RWPE1 (cell line): ENCODE measurements around the gene ZNF334.
A peak's percentile ranks its signal among the peaks of the same experiment; 100 is the strongest.

Experiments
- CTCF ChIA-PET: fragments of 350-600 bp; sonication (Branson Sonifier 250); formaldehyde crosslinking; extraction: SDS; loops from one replicate; lab custom pipeline; 2021; lab: Yijun Ruan, JAX
- POLR2A ChIA-PET: fragments of 400-600 bp; formaldehyde crosslinking; extraction: SDS; loops from one replicate; lab custom pipeline; 2020; ENCODE audit warnings: antibody characterized with exemption; ENCODE audit not compliant: low non-redundant PET; lab: Yijun Ruan, JAX
- DNase-seq: peaks from one replicate; pipeline ENCODE4 v3.0.0; 2012; ENCODE audit warnings: low spot score
- H3K27ac ChIP-seq: fragments of 450-650 bp; 2 replicates; pipeline ENCODE4 v1.5.1; 2017
- TF ChIP-seq, protein P1 (sequence below): fragments of 450-650 bp; conservative IDR thresholded peaks from 2 replicates; pipeline ENCODE4 v1.5.1; 2017; ENCODE audit warnings: low read depth, mild to moderate bottlenecking

Gene ZNF334

GRCh38 chr20:46558511-46558959, 45.2 kb upstream of the ZNF334 start:
- CTCF ChIA-PET: interaction anchor here (0.5 to 1.7 kb wide), 5 partner anchors 24 to 787 kb away, joined by 3 to 6 read pairs (median 3); no protein-coding TSS in a partner anchor
- no peak overlapping the region for H3K27ac ChIP-seq
- TF ChIP-seq, protein P1, sequence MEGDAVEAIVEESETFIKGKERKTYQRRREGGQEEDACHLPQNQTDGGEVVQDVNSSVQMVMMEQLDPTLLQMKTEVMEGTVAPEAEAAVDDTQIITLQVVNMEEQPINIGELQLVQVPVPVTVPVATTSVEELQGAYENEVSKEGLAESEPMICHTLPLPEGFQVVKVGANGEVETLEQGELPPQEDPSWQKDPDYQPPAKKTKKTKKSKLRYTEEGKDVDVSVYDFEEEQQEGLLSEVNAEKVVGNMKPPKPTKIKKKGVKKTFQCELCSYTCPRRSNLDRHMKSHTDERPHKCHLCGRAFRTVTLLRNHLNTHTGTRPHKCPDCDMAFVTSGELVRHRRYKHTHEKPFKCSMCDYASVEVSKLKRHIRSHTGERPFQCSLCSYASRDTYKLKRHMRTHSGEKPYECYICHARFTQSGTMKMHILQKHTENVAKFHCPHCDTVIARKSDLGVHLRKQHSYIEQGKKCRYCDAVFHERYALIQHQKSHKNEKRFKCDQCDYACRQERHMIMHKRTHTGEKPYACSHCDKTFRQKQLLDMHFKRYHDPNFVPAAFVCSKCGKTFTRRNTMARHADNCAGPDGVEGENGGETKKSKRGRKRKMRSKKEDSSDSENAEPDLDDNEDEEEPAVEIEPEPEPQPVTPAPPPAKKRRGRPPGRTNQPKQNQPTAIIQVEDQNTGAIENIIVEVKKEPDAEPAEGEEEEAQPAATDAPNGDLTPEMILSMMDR: no peak
- POLR2A ChIA-PET: no interaction called here
- peak; percentile 84 for DNase-seq

- TF ChIP-seq, protein P1: no peak
- ChIA-PET POLR2A (no interaction called here), CTCF (interaction anchor here (0.7 kb wide), 1 partner anchor 50 kb away, joined by 3 read pairs; no protein-coding TSS in a partner anchor)
- peak; percentile 41 for DNase-seq
- H3K27ac ChIP-seq: no peak overlapping the region
These were observed 44.0 kb upstream of the ZNF334 start for GRCh38 chr20:46557231-46557956.

DNA sequence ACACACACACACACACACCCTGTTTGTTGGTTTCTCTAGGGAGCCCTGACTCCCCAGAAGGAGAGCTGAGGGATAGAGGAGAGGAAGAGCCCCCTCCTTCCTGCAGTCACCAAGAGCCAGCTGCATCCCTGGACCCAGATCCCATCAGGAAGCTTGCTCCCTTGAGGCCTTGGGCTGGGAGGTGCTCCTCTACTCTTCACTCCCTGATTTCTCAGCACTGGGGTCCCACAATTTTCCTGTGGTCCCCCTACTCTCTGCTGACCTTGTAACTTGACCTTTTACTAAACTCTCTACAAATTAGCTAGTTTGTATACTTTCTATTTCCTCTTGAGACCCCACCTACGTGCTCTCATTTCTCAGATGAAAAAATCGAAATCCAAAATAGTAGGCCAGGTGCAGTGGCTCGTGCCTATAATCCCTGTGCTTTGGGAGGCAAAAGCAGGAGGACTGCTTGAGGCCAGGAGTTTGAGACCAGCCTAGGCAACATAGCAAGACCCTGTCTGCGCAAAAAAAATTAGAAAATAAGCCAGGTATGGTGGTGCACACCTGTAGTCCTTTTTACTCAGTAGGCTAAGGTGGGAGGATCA, 42.1 kb upstream of the ZNF334 start:
- POLR2A ChIA-PET: no interaction called here
- H3K27ac ChIP-seq: no peak overlapping the region
- CTCF ChIA-PET: interaction anchor here (0.6 to 0.7 kb wide), 2 partner anchors 107 to 829 kb away, joined by 3 to 4 read pairs; no protein-coding TSS in a partner anchor
- TF ChIP-seq, protein P1: no peak
- no peak for DNase-seq

- no peak overlapping the region for H3K27ac ChIP-seq
- TF ChIP-seq, protein P1: no peak
- ChIA-PET CTCF (interaction anchor here (0.9 kb wide), 1 partner anchor 8 kb away, joined by 4 read pairs; no protein-coding TSS in a partner anchor), POLR2A (no interaction called here)
- DNase-seq: no peak
These were observed 41.5 kb upstream of the ZNF334 start for GRCh38 chr20:46554828-46555227.

DNA sequence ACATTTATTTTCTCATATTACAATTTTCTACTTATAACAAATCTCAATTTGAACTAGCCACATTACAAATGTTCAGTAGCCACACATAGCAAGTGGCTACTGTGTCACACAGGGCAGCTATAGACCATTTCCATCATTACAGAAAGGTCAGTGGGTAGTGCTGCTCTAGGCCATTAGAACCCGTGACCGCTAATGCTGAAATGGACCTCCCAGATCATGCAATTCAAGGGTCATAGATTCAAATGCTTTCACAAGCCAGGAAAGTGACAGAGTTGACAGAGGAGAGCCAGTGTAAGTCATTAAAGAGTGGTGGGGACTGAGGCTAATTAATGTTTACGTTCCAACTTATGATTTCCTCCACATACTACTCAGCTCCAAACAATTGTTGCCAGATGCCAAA, 40.6 kb upstream of the ZNF334 start:
- no peak for DNase-seq
- ChIA-PET POLR2A (no interaction called here), CTCF (interaction anchor here (0.9 kb wide), 1 partner anchor 9 kb away, joined by 4 read pairs; no protein-coding TSS in a partner anchor)
- TF ChIP-seq, protein P1: no peak
- no peak overlapping the region for H3K27ac ChIP-seq
